PC-3 (cell line): ENCODE measurements around the gene CEP19.

Experiments
- EZH2phosphoT487 ChIP-seq: fragments of 300-600 bp; sonication (generic); IDR thresholded peaks from 2 replicates; pipeline ENCODE4 v1.6.1; 2018; ENCODE audit warnings: mild to moderate bottlenecking, antibody characterized with exemption, low read length, borderline replicate concordance
- TF ChIP-seq, protein P1 (sequence below): fragments of 300-600 bp; sonication (generic); conservative IDR thresholded peaks from 2 replicates; pipeline ENCODE4 v1.5.1; 2017; ENCODE audit warnings: antibody characterized with exemption, low read depth, mild to moderate bottlenecking, low read length

DNA sequence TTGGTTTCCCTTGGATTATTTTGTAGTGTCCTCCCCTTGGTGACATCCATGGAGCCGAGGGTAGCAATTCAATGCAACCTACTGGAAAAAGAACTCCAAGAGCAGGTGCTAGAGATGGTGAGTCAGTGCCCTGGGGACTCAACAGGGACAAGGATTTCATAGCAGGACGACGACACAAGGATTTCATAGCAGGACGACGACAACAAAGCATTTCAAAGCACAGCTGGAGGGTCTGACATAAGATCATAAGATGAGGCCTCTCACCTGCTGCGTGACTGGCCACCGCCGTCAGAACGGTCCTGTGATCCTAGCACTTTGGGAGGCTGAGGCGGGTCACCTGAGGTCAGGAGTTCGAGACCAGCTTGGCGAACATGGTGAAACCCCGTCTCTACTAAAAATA, 50.0 kb downstream of the CEP19 start:
- TF ChIP-seq, protein P1, sequence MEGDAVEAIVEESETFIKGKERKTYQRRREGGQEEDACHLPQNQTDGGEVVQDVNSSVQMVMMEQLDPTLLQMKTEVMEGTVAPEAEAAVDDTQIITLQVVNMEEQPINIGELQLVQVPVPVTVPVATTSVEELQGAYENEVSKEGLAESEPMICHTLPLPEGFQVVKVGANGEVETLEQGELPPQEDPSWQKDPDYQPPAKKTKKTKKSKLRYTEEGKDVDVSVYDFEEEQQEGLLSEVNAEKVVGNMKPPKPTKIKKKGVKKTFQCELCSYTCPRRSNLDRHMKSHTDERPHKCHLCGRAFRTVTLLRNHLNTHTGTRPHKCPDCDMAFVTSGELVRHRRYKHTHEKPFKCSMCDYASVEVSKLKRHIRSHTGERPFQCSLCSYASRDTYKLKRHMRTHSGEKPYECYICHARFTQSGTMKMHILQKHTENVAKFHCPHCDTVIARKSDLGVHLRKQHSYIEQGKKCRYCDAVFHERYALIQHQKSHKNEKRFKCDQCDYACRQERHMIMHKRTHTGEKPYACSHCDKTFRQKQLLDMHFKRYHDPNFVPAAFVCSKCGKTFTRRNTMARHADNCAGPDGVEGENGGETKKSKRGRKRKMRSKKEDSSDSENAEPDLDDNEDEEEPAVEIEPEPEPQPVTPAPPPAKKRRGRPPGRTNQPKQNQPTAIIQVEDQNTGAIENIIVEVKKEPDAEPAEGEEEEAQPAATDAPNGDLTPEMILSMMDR = no peak
- no peak for TF ChIP-seq EZH2phosphoT487
